Measurements from ENCODE around the gene EIF2AK2.

EIF2AK2 gene

DNA sequence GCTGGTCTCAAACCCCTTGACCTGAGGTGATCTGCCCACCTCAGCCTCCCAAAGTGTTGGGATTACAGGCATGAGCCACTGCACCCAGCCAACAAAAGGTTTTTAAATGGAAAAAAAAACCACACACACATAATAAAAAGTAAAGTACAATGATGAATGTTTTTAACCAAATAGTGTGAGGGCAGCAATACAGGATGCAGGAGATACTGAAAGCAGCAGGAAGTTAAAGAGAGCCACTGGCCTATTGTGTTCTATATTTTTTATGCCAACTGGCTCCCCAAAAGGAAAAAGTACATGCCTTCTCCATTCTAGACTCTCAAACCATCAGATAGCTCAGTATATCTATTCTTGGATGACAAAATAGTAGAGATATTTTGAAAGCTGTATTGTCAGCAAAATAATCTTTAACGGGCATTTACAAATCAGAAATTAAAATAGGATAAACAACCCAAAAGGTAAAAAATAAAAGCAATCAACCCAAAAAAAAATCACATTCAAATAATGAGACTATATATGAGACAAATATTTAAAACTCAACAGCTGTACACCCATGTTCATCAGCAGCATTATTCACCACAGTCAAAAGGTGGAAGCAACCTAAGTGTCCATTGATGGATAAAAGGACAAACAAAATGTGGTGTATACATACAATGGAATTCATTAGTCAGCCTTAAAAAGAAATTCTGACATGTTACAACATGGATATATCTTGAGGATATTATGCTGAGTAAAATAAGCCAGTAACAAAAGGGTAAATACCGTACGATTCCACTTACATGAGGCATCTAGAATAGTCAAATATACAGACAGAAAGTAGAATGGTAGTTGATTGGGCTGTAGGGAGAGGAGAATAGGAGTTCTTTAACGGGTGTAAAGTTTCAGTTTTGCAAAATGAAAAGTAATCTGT is 46.2 kb downstream of the EIF2AK2 start:
- no peak overlapping the region for H3K4me3 ChIP-seq (ENCODE audit: low read depth in 1 of 2, low read length in 1 of 2)

DNA sequence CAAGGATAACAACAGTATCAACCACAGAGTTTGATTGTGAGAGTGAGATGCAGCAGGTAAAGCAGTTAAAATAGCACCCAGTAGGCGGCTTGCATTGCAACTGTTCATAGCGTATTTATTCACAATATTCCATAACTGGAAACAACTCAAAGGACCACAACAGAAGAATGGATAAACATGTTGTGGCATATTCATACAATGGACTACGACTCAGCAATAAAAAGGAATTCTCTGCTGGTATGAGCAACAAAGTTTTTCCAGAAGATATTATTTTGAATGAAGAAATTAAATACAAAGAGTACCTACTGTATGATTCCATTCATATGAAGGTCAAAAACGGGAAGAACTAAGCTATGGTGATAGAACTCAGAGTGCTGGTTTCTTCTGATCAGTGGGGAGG is 47.3 kb downstream of the EIF2AK2 start:
- Histone ChIP-seq H3K27me3 (no peaks in the 10 kb centered on the region), H3K4me3 (ENCODE audit: low read depth in 1 of 2, low read length in 1 of 2) (no peak overlapping the region), H3K36me3 (peaks cover 91% of the 10 kb centered on the region), H3K9me3 (no peaks in the 10 kb centered on the region), H3K27ac (no peak overlapping the region), H3K4me1 (ENCODE audit: control insufficient read depth in 1 of 2, insufficient read depth in 1 of 2, low read depth in 1 of 2, low read length in 1 of 2) (no peaks in the 10 kb centered on the region)
- TF ChIP-seq CTCF (IDR thresholded peaks at IDR 0.05): no peak

More for the DNA sequence above, 46.2 kb downstream of the EIF2AK2 start:
- H3K27ac ChIP-seq: no peak overlapping the region
- no peaks in the 10 kb centered on the region for H3K9me3 ChIP-seq
- TF ChIP-seq CTCF (IDR thresholded peaks at IDR 0.05): no peak
- H3K36me3 ChIP-seq: peaks cover 85% of the 10 kb centered on the region
- H3K4me1 ChIP-seq (ENCODE audit: control insufficient read depth in 1 of 2, insufficient read depth in 1 of 2, low read depth in 1 of 2, low read length in 1 of 2): no peaks in the 10 kb centered on the region
- no peaks in the 10 kb centered on the region for H3K27me3 ChIP-seq

DNA sequence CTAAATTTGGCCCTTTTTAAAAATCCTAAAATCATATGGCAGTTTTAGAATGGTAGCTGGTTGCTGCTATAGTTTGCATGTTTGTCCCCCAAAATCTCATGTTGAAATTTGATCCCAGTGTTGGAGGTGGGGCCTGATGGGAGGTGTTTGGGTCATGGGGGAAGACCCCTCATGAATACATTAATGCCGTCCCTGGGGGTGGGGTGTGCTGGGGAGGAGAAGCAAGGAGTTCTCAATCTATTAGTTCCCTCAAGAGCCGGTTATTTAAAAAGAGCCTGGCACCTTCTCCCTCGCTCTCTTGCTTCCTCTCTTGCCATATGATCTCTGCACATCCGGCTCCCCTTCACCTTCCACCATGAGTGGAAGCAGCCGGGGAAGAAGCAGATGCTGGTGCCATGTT is 51.6 kb downstream of the EIF2AK2 start:
- Histone ChIP-seq H3K4me1 (ENCODE audit: control insufficient read depth in 1 of 2, insufficient read depth in 1 of 2, low read depth in 1 of 2, low read length in 1 of 2) (no peaks in the 10 kb centered on the region), H3K27ac (no peak overlapping the region), H3K9me3 (no peaks in the 10 kb centered on the region), H3K36me3 (peaks cover 100% of the 10 kb centered on the region), H3K27me3 (no peaks in the 10 kb centered on the region), H3K4me3 (ENCODE audit: low read depth in 1 of 2, low read length in 1 of 2) (no peak overlapping the region)
- TF ChIP-seq CTCF (IDR thresholded peaks at IDR 0.05): no peak

DNA sequence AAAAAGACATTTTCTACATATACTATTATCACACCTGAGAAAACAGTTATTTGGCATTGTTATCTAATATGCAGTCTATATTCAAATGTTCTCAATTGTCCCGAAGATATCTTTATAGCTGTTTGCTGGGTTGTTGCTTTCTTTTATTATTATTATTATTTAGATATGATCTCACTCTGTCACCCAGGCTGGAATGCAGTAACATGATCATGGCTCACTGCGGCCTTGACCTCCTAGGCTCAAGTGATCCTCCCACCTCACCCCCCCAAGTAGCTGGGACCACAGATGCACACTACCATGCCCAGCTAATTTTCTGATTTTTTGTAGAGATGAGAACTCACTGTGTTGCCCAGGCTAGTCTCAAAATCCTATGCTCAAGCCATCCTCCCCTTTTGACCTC is 52.6 kb downstream of the EIF2AK2 start:
- Histone ChIP-seq H3K4me3 (ENCODE audit: low read depth in 1 of 2, low read length in 1 of 2) (no peak overlapping the region), H3K27me3 (no peaks in the 10 kb centered on the region), H3K27ac (no peak overlapping the region), H3K4me1 (ENCODE audit: control insufficient read depth in 1 of 2, insufficient read depth in 1 of 2, low read depth in 1 of 2, low read length in 1 of 2) (no peaks in the 10 kb centered on the region), H3K36me3 (peaks cover 100% of the 10 kb centered on the region), H3K9me3 (no peaks in the 10 kb centered on the region)
- TF ChIP-seq CTCF (IDR thresholded peaks at IDR 0.05): no peak

- H3K27ac ChIP-seq: no peak overlapping the region
- H3K4me1 ChIP-seq (ENCODE audit: control insufficient read depth in 1 of 2, insufficient read depth in 1 of 2, low read depth in 1 of 2, low read length in 1 of 2): no peaks in the 10 kb centered on the region
- no peaks in the 10 kb centered on the region for H3K27me3 ChIP-seq
- no peak for TF ChIP-seq CTCF (IDR thresholded peaks at IDR 0.05)
- H3K4me3 ChIP-seq (ENCODE audit: low read depth in 1 of 2, low read length in 1 of 2): no peak overlapping the region
- H3K36me3 ChIP-seq: peaks cover 98% of the 10 kb centered on the region
- no peaks in the 10 kb centered on the region for H3K9me3 ChIP-seq
Measured at GRCh38 chr2:37102588-37102987, 54.2 kb downstream of the EIF2AK2 start.

All from neutrophil (primary cell).